ENCODE measurements around the gene ABCC6.

Gene ABCC6

GRCh38 chr16:16124438-16124837 lies 98.9 kb downstream of the ABCC6 start:
- no peak for ATAC-seq (ENCODE audit: low read depth)
- peaks cover 68% of the 10 kb centered on the region for H3K36me3 ChIP-seq (ENCODE audit: low read depth)

DNA sequence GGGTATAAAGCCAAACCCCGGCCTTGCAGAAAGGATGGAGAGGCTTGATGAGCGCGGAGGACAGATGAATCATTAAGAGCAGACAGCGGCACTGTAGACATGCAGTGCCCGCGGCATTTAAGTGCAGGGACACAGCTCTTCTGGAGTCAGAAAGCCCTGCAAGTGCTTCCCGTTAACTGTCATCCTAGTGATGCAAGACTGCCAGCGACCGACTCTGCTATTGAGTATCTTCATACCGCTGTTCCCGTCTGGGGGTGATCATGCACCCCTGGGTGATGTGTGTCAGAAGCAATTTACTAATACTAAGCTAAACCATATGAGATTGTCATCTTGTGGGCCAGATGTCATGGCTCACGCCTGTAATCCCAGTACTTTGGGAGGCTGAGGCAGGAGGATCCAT lies 101.0 kb downstream of the ABCC6 start:
- TF ChIP-seq, protein P1, sequence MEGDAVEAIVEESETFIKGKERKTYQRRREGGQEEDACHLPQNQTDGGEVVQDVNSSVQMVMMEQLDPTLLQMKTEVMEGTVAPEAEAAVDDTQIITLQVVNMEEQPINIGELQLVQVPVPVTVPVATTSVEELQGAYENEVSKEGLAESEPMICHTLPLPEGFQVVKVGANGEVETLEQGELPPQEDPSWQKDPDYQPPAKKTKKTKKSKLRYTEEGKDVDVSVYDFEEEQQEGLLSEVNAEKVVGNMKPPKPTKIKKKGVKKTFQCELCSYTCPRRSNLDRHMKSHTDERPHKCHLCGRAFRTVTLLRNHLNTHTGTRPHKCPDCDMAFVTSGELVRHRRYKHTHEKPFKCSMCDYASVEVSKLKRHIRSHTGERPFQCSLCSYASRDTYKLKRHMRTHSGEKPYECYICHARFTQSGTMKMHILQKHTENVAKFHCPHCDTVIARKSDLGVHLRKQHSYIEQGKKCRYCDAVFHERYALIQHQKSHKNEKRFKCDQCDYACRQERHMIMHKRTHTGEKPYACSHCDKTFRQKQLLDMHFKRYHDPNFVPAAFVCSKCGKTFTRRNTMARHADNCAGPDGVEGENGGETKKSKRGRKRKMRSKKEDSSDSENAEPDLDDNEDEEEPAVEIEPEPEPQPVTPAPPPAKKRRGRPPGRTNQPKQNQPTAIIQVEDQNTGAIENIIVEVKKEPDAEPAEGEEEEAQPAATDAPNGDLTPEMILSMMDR (IDR thresholded peaks at IDR 0.05; ENCODE audit: poor library complexity, severe bottlenecking) = no peak
- Histone ChIP-seq H3K4me1 (ENCODE audit: insufficient read depth, poor library complexity, severe bottlenecking) (no peaks in the 10 kb centered on the region), H3K9me3 (ENCODE audit: severe bottlenecking) (peaks cover 5% of the 10 kb centered on the region), H3K4me3 (ENCODE audit: severe bottlenecking) (no peak overlapping the region), H3K36me3 (ENCODE audit: low read depth) (peaks cover 60% of the 10 kb centered on the region), H3K27me3 (ENCODE audit: insufficient read depth, poor library complexity, severe bottlenecking) (no peaks in the 10 kb centered on the region), H3K27ac (ENCODE audit: poor library complexity, severe bottlenecking) (no peak overlapping the region)
- DNase-seq (ENCODE audit: low spot score) (no peak), ATAC-seq (ENCODE audit: low read depth) (no peak)

More at GRCh38 chr16:16124438-16124837, 98.9 kb downstream of the ABCC6 start:
- TF ChIP-seq, protein P1 (IDR thresholded peaks at IDR 0.05; ENCODE audit: poor library complexity, severe bottlenecking) = no peak
- no peak overlapping the region for H3K27ac ChIP-seq (ENCODE audit: poor library complexity, severe bottlenecking)
- H3K4me3 ChIP-seq (ENCODE audit: severe bottlenecking) = no peak overlapping the region
- peaks cover 5% of the 10 kb centered on the region for H3K9me3 ChIP-seq (ENCODE audit: severe bottlenecking)
- H3K27me3 ChIP-seq (ENCODE audit: insufficient read depth, poor library complexity, severe bottlenecking) = no peaks in the 10 kb centered on the region
- H3K4me1 ChIP-seq (ENCODE audit: insufficient read depth, poor library complexity, severe bottlenecking) = no peaks in the 10 kb centered on the region
- DNase-seq (ENCODE audit: low spot score) = no peak

DNA sequence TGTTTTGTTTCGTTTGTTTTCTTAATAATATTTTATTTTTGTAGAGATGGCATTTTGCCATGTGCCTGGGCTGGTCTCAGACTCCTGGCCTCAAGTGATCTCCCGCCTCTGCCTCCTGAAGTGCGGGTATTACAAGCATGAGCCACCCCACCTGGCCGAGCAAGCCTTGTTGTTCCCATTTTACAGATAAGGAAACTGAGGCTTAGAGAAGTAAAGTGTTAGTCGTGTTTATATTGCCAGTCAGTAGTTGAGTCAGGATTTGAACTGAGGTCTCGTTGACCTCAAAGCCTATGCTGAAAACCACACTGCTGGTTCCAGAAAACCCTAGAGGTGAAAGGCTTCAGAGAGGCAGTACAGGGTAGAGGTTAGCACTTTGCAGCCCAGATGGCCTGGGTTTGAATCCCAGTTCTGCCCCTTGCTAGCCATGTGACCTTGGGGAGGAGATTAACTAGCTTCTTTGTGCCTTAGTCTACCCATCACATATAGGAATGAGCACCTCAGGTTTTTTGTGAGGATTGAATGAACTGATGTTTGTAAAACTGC lies 102.0 kb downstream of the ABCC6 start:
- peaks cover 5% of the 10 kb centered on the region for H3K9me3 ChIP-seq (ENCODE audit: severe bottlenecking)
- DNase-seq (ENCODE audit: low spot score) (no peak), ATAC-seq (ENCODE audit: low read depth) (no peak)
- H3K36me3 ChIP-seq (ENCODE audit: low read depth) = peaks cover 67% of the 10 kb centered on the region
- no peak overlapping the region for H3K27ac ChIP-seq (ENCODE audit: poor library complexity, severe bottlenecking)
- no peaks in the 10 kb centered on the region for H3K4me1 ChIP-seq (ENCODE audit: insufficient read depth, poor library complexity, severe bottlenecking)
- H3K27me3 ChIP-seq (ENCODE audit: insufficient read depth, poor library complexity, severe bottlenecking) = no peaks in the 10 kb centered on the region
- no peak overlapping the region for H3K4me3 ChIP-seq (ENCODE audit: severe bottlenecking)
- TF ChIP-seq, protein P1 (IDR thresholded peaks at IDR 0.05; ENCODE audit: poor library complexity, severe bottlenecking) = no peak

- no peaks in the 10 kb centered on the region for H3K4me1 ChIP-seq (ENCODE audit: insufficient read depth, poor library complexity, severe bottlenecking)
- no peak for DNase-seq (ENCODE audit: low spot score)
- H3K27me3 ChIP-seq (ENCODE audit: insufficient read depth, poor library complexity, severe bottlenecking) = no peaks in the 10 kb centered on the region
- ATAC-seq (ENCODE audit: low read depth) = no peak
- no peak overlapping the region for H3K27ac ChIP-seq (ENCODE audit: poor library complexity, severe bottlenecking)
- H3K4me3 ChIP-seq (ENCODE audit: severe bottlenecking) = no peak overlapping the region
- peaks cover 5% of the 10 kb centered on the region for H3K9me3 ChIP-seq (ENCODE audit: severe bottlenecking)
- TF ChIP-seq, protein P1 (IDR thresholded peaks at IDR 0.05; ENCODE audit: poor library complexity, severe bottlenecking) = no peak
- peaks cover 74% of the 10 kb centered on the region for H3K36me3 ChIP-seq (ENCODE audit: low read depth)
These were observed 102.7 kb downstream of the ABCC6 start for GRCh38 chr16:16120382-16121184.

- peaks cover 5% of the 10 kb centered on the region for H3K9me3 ChIP-seq (ENCODE audit: severe bottlenecking)
- TF ChIP-seq, protein P1 (IDR thresholded peaks at IDR 0.05; ENCODE audit: poor library complexity, severe bottlenecking) = no peak
- no peaks in the 10 kb centered on the region for H3K27me3 ChIP-seq (ENCODE audit: insufficient read depth, poor library complexity, severe bottlenecking)
- H3K27ac ChIP-seq (ENCODE audit: poor library complexity, severe bottlenecking) = no peak overlapping the region
- DNase-seq (ENCODE audit: low spot score) (no peak), ATAC-seq (ENCODE audit: low read depth) (no peak)
- no peak overlapping the region for H3K4me3 ChIP-seq (ENCODE audit: severe bottlenecking)
- peaks cover 75% of the 10 kb centered on the region for H3K36me3 ChIP-seq (ENCODE audit: low read depth)
- no peaks in the 10 kb centered on the region for H3K4me1 ChIP-seq (ENCODE audit: insufficient read depth, poor library complexity, severe bottlenecking)
These were observed 103.3 kb downstream of the ABCC6 start for GRCh38 chr16:16120044-16120381.
